ENCODE measurements around the gene FAM117A. TPM values are rescaled to one million over a fixed set of nuclear protein-coding genes. Genes with fewer than 3 reads are reported as not detected.

The FAM117A gene
- total RNA-seq, 1 experiment from 2014 or later = 9.7 TPM

- no peak overlapping the region for H3K4me3 ChIP-seq (ENCODE audit: low read length)
- no peaks in the 10 kb centered on the region for H3K79me2 ChIP-seq (ENCODE audit: low read length)
- H2AFZ ChIP-seq (ENCODE audit: low read length) = no peak overlapping the region
- H3K9me2 ChIP-seq (replicated peaks; ENCODE audit: low read length) = no peaks in the 10 kb centered on the region
- H3K9ac ChIP-seq (ENCODE audit: low read length) = no peak overlapping the region
- H3K27ac ChIP-seq (ENCODE audit: low read length) = no peak overlapping the region
- no peak overlapping the region for H3K4me2 ChIP-seq (ENCODE audit: low read length)
- ATAC-seq (no peak), DNase-seq (no peak)
- H3K27me3 ChIP-seq (ENCODE audit: low read length) = 0 out of 2 replicates have a peak, but pooled peaks cover 6% of the 10 kb centered on the region
- BruUV-seq (replicated peaks) = no TSS peak
- intact Hi-C loops (cut with micrococcal nuclease) = no loop called here
- H3F3A ChIP-seq (ENCODE audit: low read length, unreplicated experiment) = no peaks in the 10 kb centered on the region
- no peaks in the 10 kb centered on the region for H3K36me3 ChIP-seq (ENCODE audit: low read depth, low read length)
- TF ChIP-seq EZH2 (IDR thresholded peaks at IDR 0.05; ENCODE audit: low read length, unreplicated experiment) (no peak), EZH2phosphoT487 (IDR thresholded peaks at IDR 0.05; ENCODE audit: borderline replicate concordance, low read length) (no peak), CTCF (conservative IDR thresholded peaks at IDR 0.05; ENCODE audit: low read depth, low read length) (no peak)
- H3K9me3 ChIP-seq (ENCODE audit: low read length) = no peaks in the 10 kb centered on the region
- CTCF ChIA-PET = no interaction called here
- H3K4me1 ChIP-seq (ENCODE audit: insufficient read depth, low read length) = peaks cover 17% of the 10 kb centered on the region
- no peaks in the 10 kb centered on the region for H4K20me1 ChIP-seq (ENCODE audit: low read length)
- POLR2A ChIA-PET (ENCODE audit: unreplicated experiment) = no interaction called here
Observed at GRCh38 chr17:49766918-49767530, 3.1 kb upstream of the FAM117A start.

GRCh38 chr17:49764559-49765180 lies 739 bp upstream of the FAM117A start:
- Histone ChIP-seq H3K27me3 (ENCODE audit: low read length) (0 out of 2 replicates have a peak, but pooled peaks cover 6% of the 10 kb centered on the region), H3K4me2 (ENCODE audit: low read length) (peak overlapping the region; percentile 74), H3K9me2 (replicated peaks; ENCODE audit: low read length) (no peaks in the 10 kb centered on the region), H3K36me3 (ENCODE audit: low read depth, low read length) (no peaks in the 10 kb centered on the region), H4K20me1 (ENCODE audit: low read length) (no peaks in the 10 kb centered on the region), H3F3A (ENCODE audit: low read length, unreplicated experiment) (no peaks in the 10 kb centered on the region), H3K4me1 (ENCODE audit: insufficient read depth, low read length) (peaks cover 24% of the 10 kb centered on the region), H3K79me2 (ENCODE audit: low read length) (no peaks in the 10 kb centered on the region), H3K9me3 (ENCODE audit: low read length) (no peaks in the 10 kb centered on the region), H3K4me3 (ENCODE audit: low read length) (peak overlapping the region; percentile 50), H3K27ac (ENCODE audit: low read length) (no peak overlapping the region), H3K9ac (ENCODE audit: low read length) (no peak overlapping the region), H2AFZ (ENCODE audit: low read length) (peak overlapping the region; percentile 72)
- TF ChIP-seq CTCF (conservative IDR thresholded peaks at IDR 0.05; ENCODE audit: low read depth, low read length) (no peak), EZH2 (IDR thresholded peaks at IDR 0.05; ENCODE audit: low read length, unreplicated experiment) (no peak)
- ATAC-seq = no peak
- intact Hi-C loops (cut with micrococcal nuclease) = loop anchor here (1.0 kb wide), 2 partner anchors 25 to 56 kb away; no protein-coding TSS in a partner anchor
- ChIA-PET POLR2A (ENCODE audit: unreplicated experiment) (interaction anchor here (0.5 to 1.0 kb wide), 10 partner anchors 12 to 525 kb away, joined by 3 to 15 read pairs (median 6); partner anchors contain the start of genes KAT7 and PHB1), CTCF (interaction anchor here (0.6 to 0.7 kb wide), 2 partner anchors 34 to 61 kb away, joined by 3 read pairs; no protein-coding TSS in a partner anchor)
- BruUV-seq (replicated peaks) = no TSS peak
- no peak for DNase-seq

Data from PC-3 (cell line).